ENCODE data around the gene MYDGF. TPM values are rescaled to one million over a fixed set of nuclear protein-coding genes. Genes with fewer than 3 reads are reported as not detected.

The MYDGF gene
- total and polyA plus RNA-seq, 2 of the 13 experiments (the other 11 are each of a cell fraction or from before 2014, with no cell fraction given): 116 to 198 TPM

DNA sequence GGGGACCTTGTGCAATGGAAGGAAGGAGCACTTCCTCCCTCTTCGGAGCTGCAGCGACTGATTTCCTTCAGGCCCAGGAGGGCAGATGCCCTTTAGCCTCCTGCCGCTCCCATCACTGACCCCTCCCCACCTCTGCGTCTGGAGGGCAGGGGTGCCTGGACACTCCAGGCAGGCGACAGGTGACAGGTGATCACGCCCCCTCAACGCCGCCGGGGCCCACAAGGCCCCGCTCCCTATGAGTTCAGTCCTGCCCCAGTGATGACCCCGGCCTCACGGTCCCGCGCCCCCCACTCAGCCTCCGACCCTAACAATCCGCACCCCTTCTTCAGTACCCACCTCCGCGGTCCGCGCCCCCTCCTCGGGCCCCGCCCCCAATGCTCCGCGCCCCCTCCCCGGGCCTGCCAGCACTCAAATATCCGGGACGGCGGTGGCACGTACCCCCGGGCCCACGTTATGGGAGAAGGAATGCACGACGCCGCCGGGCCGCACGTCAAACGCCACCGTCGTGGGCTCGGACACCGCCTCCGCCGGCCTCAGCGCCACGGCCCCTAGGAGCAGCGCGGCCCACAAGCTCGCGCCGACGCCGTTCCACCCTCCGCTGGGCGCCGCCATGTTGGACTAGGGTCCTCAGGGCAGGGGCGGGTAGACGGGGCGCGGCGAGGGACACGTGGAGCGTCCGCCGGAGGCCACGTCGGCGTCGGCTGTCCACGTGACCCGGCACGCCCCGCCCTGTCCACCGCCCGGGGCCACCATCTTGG is at the start of gene MYDGF (continued):
- TF ChIP-seq, protein P1, sequence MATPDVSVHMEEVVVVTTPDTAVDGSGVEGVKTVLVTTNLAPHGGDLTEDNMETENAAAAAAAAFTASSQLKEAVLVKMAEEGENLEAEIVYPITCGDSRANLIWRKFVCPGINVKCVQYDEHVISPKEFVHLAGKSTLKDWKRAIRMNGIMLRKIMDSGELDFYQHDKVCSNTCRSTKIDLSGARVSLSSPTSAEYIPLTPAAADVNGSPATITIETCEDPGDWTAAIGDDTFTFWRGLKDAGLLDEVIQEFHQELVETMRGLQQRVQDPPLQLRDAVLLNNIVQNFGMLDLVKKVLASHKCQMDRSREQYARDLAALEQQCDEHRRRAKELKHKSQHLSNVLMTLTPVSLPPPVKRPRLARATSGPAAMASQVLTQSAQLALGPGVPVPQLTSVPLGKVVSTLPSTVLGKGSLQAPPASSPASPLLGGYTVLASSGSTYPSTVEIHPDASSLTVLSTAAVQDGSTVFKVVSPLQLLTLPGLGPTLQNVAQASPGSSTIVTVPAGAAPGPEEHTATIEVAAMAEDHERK (CRISPR knock-in tag; IDR thresholded peaks at IDR 0.05; ENCODE audit: low read depth): peak; percentile 81
- 0 out of 2 replicates have a peak, but pooled peaks have one; percentile 14 for TF ChIP-seq CEBPG (CRISPR knock-in tag; IDR thresholded peaks at IDR 0.05)
- peak; percentile 23; the same call in 1 of the 2 replicates for TF ChIP-seq ZSCAN9 (CRISPR knock-in tag; IDR thresholded peaks at IDR 0.05; ENCODE audit: borderline replicate concordance)
- TF ChIP-seq, protein P2, sequence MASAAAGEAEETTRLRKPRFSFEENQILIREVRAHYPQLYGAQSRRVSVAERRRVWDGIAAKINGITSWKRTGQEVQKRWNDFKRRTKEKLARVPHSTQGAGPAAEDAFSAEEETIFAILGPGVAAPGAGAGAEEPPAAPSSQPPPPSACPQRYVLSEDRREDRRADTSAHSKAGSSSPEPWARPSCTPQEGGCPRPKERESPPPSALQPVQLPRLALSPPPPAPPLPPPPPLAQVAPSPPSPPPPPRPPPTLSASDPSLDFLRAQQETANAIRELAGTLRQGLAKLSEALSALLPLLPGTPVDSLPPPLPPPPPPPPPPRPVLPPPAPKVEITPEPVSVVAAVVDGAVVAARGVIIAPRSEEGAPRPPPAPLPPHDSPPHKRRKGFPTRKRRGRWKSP (CRISPR knock-in tag; IDR thresholded peaks at IDR 0.05): no peak
- TF ChIP-seq, protein P3, sequence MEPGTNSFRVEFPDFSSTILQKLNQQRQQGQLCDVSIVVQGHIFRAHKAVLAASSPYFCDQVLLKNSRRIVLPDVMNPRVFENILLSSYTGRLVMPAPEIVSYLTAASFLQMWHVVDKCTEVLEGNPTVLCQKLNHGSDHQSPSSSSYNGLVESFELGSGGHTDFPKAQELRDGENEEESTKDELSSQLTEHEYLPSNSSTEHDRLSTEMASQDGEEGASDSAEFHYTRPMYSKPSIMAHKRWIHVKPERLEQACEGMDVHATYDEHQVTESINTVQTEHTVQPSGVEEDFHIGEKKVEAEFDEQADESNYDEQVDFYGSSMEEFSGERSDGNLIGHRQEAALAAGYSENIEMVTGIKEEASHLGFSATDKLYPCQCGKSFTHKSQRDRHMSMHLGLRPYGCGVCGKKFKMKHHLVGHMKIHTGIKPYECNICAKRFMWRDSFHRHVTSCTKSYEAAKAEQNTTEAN (CRISPR knock-in tag; conservative IDR thresholded peaks at IDR 0.05): no peak
- TF ChIP-seq PHF21A (CRISPR knock-in tag; IDR thresholded peaks at IDR 0.05): 0 out of 2 replicates have a peak, but pooled peaks have one; percentile 0
- TF ChIP-seq, protein P4, sequence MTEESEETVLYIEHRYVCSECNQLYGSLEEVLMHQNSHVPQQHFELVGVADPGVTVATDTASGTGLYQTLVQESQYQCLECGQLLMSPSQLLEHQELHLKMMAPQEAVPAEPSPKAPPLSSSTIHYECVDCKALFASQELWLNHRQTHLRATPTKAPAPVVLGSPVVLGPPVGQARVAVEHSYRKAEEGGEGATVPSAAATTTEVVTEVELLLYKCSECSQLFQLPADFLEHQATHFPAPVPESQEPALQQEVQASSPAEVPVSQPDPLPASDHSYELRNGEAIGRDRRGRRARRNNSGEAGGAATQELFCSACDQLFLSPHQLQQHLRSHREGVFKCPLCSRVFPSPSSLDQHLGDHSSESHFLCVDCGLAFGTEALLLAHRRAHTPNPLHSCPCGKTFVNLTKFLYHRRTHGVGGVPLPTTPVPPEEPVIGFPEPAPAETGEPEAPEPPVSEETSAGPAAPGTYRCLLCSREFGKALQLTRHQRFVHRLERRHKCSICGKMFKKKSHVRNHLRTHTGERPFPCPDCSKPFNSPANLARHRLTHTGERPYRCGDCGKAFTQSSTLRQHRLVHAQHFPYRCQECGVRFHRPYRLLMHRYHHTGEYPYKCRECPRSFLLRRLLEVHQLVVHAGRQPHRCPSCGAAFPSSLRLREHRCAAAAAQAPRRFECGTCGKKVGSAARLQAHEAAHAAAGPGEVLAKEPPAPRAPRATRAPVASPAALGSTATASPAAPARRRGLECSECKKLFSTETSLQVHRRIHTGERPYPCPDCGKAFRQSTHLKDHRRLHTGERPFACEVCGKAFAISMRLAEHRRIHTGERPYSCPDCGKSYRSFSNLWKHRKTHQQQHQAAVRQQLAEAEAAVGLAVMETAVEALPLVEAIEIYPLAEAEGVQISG (CRISPR knock-in tag; IDR thresholded peaks at IDR 0.05): peak; percentile 71; the same call in 1 of the 2 replicates
- TF ChIP-seq, protein P5, sequence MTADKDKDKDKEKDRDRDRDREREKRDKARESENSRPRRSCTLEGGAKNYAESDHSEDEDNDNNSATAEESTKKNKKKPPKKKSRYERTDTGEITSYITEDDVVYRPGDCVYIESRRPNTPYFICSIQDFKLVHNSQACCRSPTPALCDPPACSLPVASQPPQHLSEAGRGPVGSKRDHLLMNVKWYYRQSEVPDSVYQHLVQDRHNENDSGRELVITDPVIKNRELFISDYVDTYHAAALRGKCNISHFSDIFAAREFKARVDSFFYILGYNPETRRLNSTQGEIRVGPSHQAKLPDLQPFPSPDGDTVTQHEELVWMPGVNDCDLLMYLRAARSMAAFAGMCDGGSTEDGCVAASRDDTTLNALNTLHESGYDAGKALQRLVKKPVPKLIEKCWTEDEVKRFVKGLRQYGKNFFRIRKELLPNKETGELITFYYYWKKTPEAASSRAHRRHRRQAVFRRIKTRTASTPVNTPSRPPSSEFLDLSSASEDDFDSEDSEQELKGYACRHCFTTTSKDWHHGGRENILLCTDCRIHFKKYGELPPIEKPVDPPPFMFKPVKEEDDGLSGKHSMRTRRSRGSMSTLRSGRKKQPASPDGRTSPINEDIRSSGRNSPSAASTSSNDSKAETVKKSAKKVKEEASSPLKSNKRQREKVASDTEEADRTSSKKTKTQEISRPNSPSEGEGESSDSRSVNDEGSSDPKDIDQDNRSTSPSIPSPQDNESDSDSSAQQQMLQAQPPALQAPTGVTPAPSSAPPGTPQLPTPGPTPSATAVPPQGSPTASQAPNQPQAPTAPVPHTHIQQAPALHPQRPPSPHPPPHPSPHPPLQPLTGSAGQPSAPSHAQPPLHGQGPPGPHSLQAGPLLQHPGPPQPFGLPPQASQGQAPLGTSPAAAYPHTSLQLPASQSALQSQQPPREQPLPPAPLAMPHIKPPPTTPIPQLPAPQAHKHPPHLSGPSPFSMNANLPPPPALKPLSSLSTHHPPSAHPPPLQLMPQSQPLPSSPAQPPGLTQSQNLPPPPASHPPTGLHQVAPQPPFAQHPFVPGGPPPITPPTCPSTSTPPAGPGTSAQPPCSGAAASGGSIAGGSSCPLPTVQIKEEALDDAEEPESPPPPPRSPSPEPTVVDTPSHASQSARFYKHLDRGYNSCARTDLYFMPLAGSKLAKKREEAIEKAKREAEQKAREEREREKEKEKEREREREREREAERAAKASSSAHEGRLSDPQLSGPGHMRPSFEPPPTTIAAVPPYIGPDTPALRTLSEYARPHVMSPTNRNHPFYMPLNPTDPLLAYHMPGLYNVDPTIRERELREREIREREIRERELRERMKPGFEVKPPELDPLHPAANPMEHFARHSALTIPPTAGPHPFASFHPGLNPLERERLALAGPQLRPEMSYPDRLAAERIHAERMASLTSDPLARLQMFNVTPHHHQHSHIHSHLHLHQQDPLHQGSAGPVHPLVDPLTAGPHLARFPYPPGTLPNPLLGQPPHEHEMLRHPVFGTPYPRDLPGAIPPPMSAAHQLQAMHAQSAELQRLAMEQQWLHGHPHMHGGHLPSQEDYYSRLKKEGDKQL (CRISPR knock-in tag; IDR thresholded peaks at IDR 0.05; ENCODE audit: low read depth): no peak
- 0 out of 2 replicates have a peak, but pooled peaks have one; percentile 29 for TF ChIP-seq FOXK1 (CRISPR knock-in tag; IDR thresholded peaks at IDR 0.05; ENCODE audit: borderline replicate concordance, low read depth)
- peak; percentile 77 for TF ChIP-seq ZNF274 (CRISPR knock-in tag; IDR thresholded peaks at IDR 0.05)
- TF ChIP-seq ZNF564 (CRISPR knock-in tag; IDR thresholded peaks at IDR 0.05): peak; percentile 84
- TF ChIP-seq ZNF543 (CRISPR knock-in tag; IDR thresholded peaks at IDR 0.05): peak; percentile 65; the same call in 1 of the 2 replicates
- TF ChIP-seq SAP130 (CRISPR knock-in tag; IDR thresholded peaks at IDR 0.05; ENCODE audit: low read depth): peak; percentile 87
- TF ChIP-seq, protein P6, sequence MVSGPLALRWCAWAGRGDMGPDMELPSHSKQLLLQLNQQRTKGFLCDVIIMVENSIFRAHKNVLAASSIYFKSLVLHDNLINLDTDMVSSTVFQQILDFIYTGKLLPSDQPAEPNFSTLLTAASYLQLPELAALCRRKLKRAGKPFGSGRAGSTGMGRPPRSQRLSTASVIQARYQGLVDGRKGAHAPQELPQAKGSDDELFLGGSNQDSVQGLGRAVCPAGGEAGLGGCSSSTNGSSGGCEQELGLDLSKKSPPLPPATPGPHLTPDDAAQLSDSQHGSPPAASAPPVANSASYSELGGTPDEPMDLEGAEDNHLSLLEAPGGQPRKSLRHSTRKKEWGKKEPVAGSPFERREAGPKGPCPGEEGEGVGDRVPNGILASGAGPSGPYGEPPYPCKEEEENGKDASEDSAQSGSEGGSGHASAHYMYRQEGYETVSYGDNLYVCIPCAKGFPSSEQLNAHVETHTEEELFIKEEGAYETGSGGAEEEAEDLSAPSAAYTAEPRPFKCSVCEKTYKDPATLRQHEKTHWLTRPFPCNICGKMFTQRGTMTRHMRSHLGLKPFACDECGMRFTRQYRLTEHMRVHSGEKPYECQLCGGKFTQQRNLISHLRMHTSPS (CRISPR knock-in tag; IDR thresholded peaks at IDR 0.05; ENCODE audit: low read depth): no peak

All from HepG2 (cell line).